Activated T-helper 1 cell treated with Interleukin-2 at 50 U/mL for 16 hours (primary cell): ENCODE measurements around the gene GCHFR.
A peak's percentile ranks its signal among the peaks of the same experiment; 100 is the strongest.

ENCODE experiments used
- DNase-seq: peaks from one replicate; pipeline ENCODE4 v3.0.0-alpha.2; 2020; ENCODE audit warnings: low read depth

GCHFR gene

DNA sequence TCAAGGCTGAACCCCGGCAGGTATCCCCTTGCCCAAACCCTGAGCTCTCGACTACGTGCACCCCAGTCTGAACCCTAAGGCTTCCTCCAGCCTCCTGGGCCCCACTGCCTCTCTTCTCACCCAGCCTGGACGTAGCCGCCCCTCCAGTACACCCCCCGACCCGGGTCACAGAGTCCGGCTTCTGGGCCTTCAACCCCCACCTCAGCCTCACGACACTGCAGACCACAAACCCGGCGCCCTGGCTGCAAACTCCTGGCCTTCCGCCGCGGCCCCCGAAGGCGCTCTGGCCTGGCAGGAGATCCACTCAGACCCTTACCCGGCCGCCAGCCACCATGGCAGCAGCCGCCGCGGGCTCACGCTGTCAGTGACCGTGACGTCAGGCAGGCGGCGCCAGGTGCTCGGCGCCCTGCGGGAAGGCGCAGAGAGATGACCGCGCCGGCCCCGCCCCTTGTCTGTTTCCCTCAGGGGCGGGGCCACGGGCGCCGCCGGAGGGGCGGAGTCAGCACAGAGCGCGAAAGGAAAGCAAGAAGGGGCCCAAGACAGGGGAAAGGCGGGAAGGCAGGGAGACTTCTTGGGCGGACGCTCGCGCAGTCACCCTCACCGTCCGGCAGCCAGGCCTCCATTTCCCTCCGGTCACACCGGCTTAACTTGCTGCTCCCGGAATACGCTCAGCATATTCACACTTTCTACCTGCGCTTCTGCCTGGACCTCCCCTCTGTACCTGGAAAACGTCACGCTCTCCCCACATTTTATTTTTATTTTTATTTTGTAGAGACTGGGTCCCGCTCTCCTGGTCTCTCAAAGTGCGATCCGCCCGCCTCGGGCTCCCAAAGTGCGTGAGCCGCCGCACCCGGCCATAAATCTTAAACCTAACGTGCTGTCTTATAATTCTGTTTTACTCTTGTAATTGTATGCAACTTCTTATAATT is 8.7 kb upstream of the GCHFR start, which contains the start of gene RMDN3:
RMDN3 (minus strand) TSS at position 372 of the 929 bp plus-strand sequence. CDS start 471 bp downstream, outside the sequence.
- DNase-seq, result peak; percentile 88

GRCh38 chr15:40755812-40756208 is 8.1 kb upstream of the GCHFR start:
- no peak for DNase-seq

DNA sequence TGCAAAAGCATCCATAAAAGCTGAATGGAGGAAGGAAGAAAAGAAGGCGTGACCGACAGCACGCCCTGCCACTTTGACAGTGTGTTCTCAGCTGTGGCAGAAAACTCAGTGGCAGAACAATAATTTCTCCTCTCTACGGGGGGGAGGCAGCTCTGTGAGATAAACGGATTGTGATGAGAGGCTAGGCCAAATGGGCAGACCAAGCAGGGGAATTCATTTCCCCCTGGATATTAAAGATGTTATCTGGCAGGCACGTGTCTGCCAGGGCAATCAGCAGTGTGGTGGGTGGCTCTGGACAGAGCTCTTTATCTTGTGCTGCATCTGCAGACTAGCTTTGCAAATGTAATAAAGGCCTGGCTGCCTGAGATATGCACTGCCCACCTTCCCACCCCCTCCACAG is 6.9 kb upstream of the GCHFR start:
- no peak for DNase-seq

GRCh38 chr15:40759961-40760360 is 3.9 kb upstream of the GCHFR start:
- no peak for DNase-seq

GRCh38 chr15:40762919-40763800 is 708 bp upstream of the GCHFR start:
- DNase-seq, result peak; percentile 15

GRCh38 chr15:40764629-40765103 is 798 bp downstream of the GCHFR start:
- DNase-seq, result no peak

DNA sequence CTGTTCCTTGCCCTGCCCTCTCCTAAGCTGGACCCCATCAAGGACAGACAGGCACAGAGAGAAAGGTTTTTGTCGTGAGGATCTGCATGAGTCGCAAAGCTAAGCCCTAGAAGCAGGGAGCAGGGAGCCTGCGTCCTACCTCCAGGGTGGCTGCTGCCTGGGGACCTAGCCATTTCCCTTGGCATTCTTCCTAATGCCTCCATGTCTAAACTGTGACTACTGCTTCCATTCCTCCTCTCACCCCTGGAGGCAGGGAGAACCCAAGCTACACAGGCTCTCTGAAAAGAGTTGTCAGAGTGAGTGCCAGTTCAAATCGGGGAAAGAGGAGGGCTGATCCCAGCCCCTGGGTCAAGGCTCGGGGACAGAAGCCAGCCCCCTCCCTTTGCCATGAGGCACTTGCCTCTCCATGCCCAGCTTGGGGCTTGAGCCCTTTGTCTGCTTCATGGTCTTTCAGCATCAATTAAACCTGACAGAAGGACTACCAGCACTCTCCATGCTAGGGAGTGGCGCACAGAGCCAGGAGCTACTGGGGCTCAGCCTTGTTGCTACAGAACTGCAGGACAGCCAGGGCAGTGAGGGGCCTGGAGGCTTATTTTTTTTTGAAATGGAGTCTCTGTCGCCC is 2.4 kb downstream of the GCHFR start:
- DNase-seq, result no peak

DNA sequence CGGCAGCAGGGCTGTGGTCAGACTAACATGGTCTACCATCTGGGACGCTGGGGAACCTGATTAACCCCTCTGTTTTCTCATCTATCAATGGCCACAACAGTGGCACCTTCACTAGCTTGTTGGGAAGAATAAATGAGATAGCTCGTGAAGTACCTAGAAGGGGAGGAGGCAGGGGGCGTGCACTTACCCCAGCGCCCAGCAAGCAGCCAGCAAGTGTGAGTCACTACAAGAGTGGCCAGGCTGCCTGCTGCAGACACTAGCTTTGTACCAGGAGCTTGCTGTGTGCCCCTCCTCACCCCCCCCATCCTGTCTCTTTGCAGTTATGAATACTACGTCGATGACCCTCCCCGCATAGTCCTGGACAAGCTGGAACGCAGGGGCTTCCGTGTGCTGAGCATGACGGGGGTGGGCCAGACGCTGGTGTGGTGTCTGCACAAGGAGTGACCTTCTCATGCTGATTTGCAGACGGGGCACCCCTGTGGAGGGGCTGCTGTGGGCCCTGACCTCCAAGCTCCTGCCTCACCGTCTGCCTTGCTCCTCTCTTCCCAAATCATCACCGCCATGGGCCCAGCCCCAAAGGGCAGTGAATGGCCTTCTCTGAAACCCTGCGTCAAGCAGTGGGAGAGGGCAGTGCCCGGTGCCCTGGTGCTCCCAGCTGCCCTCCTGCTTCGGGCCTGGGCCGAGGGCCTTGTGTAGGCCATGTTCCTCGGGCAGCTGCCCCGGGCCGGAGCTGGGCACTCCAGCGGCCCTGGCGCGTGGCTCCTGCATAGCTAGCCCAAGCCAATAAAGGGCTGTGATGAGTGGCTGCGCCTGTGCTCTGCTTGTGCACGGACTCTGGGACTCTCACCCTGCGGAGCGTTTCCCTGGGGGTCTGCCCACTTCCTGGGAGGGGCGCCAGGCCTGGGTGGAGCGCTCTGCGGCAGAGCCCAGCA is 3.3 kb downstream of the GCHFR start:
- DNase-seq, result no peak

GRCh38 chr15:40767838-40768500 is 4.1 kb downstream of the GCHFR start:
- no peak for DNase-seq

DNA sequence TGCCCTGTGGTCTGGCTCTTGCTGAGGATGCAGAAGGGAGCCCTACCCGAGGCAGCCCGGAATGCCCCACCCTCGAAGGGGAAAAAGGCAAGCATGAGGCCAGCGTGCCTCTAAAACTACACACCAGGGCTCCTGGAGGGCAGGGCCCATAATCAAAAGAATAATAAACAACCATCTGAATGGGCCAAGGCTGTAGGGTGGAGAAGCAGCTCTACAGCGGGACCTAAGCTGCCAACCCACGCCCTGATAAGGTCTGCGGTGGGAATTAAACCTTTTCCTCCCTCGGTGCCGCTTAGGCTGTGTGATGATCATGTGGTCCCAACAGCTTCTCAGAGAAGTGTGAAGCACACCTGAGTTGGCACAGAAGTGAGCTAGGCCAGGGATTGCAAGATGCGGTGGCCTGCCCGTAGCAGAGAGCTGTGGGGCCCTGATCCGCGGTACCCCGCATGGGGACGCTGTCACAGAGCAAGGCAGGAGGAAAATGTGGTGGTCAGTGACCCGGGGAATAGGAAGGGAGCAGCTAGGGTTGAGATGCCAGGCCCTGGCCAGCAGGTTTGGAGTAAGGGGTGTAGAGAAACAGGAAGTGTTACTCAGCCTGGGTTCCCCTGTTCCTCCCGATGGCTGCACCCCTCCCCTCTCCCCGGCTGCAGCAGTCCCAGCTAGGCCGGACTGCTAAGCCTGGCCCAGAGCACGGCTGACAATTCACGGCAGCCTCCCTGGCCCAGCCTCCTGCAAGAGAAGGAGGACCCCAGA is 4.8 kb downstream of the GCHFR start:
- DNase-seq, result no peak

DNA sequence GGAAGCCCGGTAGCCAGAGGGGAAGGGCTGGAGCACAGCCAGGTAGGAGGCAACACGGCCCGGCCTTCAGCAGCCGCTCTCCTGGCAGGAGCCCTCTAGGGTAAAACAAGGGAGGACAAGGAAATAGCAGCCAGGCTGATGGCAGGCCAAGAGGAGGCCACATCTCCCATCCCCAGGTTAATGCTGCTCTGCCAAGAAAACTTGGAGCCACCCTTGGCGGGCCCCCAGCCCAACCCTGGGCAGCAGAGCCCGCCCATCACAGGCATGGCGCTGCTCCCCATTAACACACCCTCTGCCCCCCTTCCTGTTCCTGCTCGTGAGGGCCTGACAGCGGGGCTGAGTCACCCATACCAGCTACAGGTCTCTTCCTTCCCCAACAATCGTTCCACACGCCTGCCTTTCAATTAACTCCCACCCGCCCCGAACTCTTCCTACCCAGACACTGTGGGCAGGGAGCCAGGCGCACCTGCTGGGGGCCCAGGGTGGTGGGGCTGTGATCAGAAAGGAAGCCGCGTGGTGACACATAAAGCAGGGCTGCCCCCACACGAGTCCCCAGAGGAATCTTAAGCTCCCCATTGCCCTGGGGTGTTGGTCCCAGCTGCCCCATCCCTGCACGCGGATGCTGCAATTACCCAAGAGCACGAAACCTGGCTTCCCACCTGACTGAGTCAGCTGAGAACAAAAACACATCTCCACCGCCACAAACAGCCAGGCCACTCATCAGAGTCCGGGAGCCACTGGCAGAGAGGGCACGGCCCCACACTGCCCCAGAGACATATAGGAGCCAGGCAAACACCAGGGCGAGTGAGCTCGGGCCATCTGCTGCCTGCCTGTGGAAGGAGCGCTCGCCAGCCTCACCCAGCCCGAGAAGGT is 5.6 kb downstream of the GCHFR start, which contains the start of gene C15orf62:
C15orf62 (plus strand) TSS at position 707 of the 873 bp plus-strand sequence. CDS start 516 bp downstream, outside the sequence.
- no peak for DNase-seq

- DNase-seq, result no peak
These were observed 6.4 kb downstream of the GCHFR start for GRCh38 chr15:40770147-40770721.

- DNase-seq, result no peak
These were observed 7.4 kb downstream of the GCHFR start for GRCh38 chr15:40771242-40771641.

DNA sequence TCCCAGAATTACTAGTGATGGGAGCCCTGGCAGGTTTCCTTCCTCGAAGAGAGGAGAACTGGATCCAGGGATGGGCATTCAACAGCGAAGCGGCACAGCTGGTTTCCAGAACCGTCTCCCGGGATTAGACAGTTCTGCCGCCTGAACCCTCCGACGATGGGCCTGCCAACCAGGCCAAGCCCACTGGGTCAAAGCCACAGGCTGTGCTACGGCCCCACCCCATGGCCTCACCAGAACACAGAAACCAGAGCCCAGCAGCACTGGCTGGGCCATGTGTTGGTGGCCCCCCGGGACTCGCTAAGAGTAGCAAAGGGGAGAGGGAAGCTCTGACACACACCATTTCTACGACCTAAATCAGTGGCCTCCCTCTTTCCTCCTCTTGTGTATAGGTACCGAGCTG is 8.1 kb downstream of the GCHFR start:
- DNase-seq, result no peak

DNA sequence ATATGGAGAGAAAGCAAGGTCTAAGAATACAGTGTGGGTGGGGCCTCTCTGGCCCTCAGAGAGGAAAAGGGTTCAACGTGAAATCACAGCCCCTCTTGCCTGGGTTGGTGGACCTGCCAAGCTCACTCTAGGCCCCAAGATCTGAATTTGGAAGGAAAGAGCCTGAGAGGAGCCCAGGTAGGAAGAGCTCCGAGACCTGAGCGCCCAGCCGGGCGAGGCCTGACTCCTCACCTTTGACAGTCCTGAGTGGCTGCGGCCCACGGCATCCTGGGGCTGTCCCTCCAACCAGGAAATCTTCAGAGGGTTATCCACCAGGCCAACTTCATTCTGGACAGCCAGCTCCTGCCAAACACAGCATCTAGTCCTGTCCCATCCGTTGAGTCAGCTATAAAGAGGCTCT is 9.6 kb downstream of the GCHFR start:
- no peak for DNase-seq

DNA sequence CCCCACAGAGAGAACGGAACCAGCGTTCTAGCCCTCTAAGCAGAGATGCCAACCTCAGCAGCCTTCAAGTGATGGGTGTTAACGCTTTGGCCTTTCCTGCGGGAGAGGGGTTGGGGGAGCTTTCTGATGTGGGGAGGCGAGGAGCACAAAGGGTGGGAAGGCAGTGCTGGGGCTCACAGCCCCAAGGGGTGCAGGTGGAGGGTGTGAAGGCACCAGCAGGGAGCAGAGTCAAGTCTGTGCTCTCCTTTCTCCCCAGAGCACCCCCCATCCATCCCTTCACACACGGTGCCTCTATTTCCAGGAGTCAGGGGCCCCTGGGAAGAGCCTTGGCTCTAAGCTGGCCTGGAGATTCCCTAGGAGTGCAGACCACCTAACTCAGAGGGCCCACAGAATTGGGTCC is 10.0 kb downstream of the GCHFR start:
- no peak for DNase-seq

DNA sequence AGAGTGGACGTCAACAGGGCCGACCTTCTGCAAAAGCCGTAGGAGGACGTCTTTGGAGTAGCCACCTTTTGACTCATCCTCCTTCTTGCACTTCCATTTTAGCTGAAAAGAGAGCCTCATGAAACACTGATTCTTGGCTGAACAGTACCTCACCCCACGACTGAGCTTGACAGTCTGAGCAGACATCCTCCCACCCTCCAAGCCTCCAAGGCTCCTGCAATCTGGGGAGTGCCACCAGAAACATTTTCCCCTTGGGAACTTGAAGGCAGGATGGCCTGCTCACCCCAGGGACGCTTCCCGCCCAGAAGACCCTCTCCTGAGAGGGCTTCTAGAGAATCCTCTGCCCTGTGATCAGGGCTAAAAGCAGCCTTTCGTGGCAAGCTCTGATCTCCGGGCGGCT is 11.1 kb downstream of the GCHFR start:
- DNase-seq, result no peak
